Caco-2 (cell line): ENCODE data around the gene SPOCK1. TPM values are rescaled to one million over a fixed set of nuclear protein-coding genes. Genes with fewer than 3 reads are reported as not detected.
"Not testable (repeated sequence)": the region's sequence is repeated elsewhere in the genome, so short reads cannot be mapped to it uniquely, and the experiment has no call there.

Source experiments
- BruUV-seq: library from RNA; stranded (reverse); fragments of 400-500 nt; replicated peaks from 2 replicates; lab custom pipeline; 2021; lab: Mats Ljungman, UMichigan
- CTCF ChIA-PET: fragments of 300-600 bp; sonication (Branson Sonifier 250); formaldehyde crosslinking; loops from one replicate; lab custom pipeline; 2022; ENCODE audit warnings: antibody characterized with exemption; lab: Charles Lee
- POLR2A ChIA-PET: fragments of 300-600 bp; sonication (Branson Sonifier 250); formaldehyde crosslinking; loops from one replicate; lab custom pipeline; 2022; ENCODE audit warnings: antibody characterized with exemption; lab: Charles Lee
- DNase-seq, 2 experiments: peaks; one replicate each; pipeline versions ENCODE4 v3.0.0 to v3.0.0-alpha.2; 2020 to 2022
- H3K27me3 ChIP-seq: replicated peaks from 2 replicates; pipeline ENCODE4 v1.6.0; 2011; ENCODE audit warnings: low read length; ENCODE audit not compliant: control insufficient read depth, insufficient read depth
- H3K36me3 ChIP-seq: 2 replicates; pipeline ENCODE4 v1.5.1; 2011; ENCODE audit warnings: low read length; ENCODE audit not compliant: control insufficient read depth, insufficient read depth
- H3K4me1 ChIP-seq: fragments of 250-450 bp; sonication (Bioruptor Pico); 2 replicates; pipeline ENCODE4 v1.5.1; 2020; ENCODE audit warnings: mild to moderate bottlenecking
- H3K4me3 ChIP-seq: 2 replicates; pipeline ENCODE4 v1.5.1; 2011; ENCODE audit warnings: low read depth, mild to moderate bottlenecking, control low read depth, low read length
- H3K9me3 ChIP-seq: fragments of 250-450 bp; sonication (Bioruptor Pico); 2 replicates; pipeline ENCODE4 v1.5.1; 2020; ENCODE audit warnings: mild to moderate bottlenecking, moderate library complexity
- H3K27ac Mint-ChIP-seq: one replicate; pipeline ENCODE4 v1.8.0; 2022; ENCODE audit warnings: mixed read lengths; ENCODE audit not compliant: unreplicated experiment
- H3K27me3 Mint-ChIP-seq: one replicate; pipeline ENCODE4 v1.8.0; 2022; ENCODE audit warnings: mixed read lengths; ENCODE audit not compliant: insufficient read depth, unreplicated experiment
- H3K36me3 Mint-ChIP-seq: one replicate; pipeline ENCODE4 v1.8.0; 2022; ENCODE audit warnings: mild to moderate bottlenecking, mixed read lengths; ENCODE audit not compliant: insufficient read depth, unreplicated experiment
- H3K4me1 Mint-ChIP-seq: one replicate; pipeline ENCODE4 v1.8.0; 2022; ENCODE audit warnings: low read depth, mixed read lengths; ENCODE audit not compliant: unreplicated experiment
- H3K4me3 Mint-ChIP-seq: one replicate; pipeline ENCODE4 v1.8.0; 2022; ENCODE audit warnings: mild to moderate bottlenecking, moderate library complexity, mixed read lengths; ENCODE audit not compliant: unreplicated experiment
- H3K9me3 Mint-ChIP-seq: one replicate; pipeline ENCODE4 v1.8.0; 2022; ENCODE audit warnings: mixed read lengths; ENCODE audit not compliant: unreplicated experiment
- intact Hi-C: fragments of 100-400 bp; cut with micrococcal nuclease; formaldehyde crosslinking; loops from one replicate; pipeline ENCODE4 v1.10.0; 2022; ENCODE audit not compliant: unreplicated experiment
- total RNA-seq: library from RNA; stranded (reverse); gene quantifications from 2 replicates; pipeline ENCODE4 v1.2.3, GENCODE V29; 2022
- TF ChIP-seq, protein P1 (sequence below), 2 experiments: fragments of 200-600 bp in 1 of 2; IDR thresholded peaks; 1 replicate in 1 of 2; 2 replicates in 1 of 2; pipeline versions ENCODE4 v1.5.1 to v1.8.0; 2011 to 2022; ENCODE audit warnings: antibody characterized with exemption in 1 of 2, control low read depth in 1 of 2, inconsistent platforms in 1 of 2, low read depth in 1 of 2, low read length in 1 of 2, mild to moderate bottlenecking in 1 of 2, moderate library complexity in 1 of 2; ENCODE audit not compliant: insufficient read depth in 1 of 2, severe bottlenecking in 1 of 2, unreplicated experiment in 1 of 2

Gene SPOCK1
- total RNA-seq, 1 experiment from 2014 or later = not detected

DNA sequence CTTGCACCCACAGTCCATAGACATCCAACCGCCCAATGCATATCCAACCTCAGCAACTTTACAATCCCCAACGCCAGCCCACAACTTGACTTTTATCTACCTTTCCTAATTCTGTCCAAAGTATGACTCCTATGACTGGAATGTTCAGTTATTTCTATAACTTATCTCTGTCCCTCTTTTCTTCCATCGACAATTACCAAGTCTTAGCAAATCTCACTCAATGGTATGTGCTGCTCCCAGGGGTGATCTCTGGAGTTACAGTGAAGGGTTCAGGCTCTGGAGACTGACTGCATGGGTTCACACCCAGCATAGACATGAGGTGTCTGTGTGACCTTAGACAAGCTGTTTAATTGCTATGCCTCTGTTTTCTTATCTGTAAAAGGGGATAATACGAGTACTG lies 106.9 kb downstream of the SPOCK1 start:
- H3K36me3 ChIP-seq = no peaks in the 10 kb centered on the region
- TF ChIP-seq, protein P1, sequence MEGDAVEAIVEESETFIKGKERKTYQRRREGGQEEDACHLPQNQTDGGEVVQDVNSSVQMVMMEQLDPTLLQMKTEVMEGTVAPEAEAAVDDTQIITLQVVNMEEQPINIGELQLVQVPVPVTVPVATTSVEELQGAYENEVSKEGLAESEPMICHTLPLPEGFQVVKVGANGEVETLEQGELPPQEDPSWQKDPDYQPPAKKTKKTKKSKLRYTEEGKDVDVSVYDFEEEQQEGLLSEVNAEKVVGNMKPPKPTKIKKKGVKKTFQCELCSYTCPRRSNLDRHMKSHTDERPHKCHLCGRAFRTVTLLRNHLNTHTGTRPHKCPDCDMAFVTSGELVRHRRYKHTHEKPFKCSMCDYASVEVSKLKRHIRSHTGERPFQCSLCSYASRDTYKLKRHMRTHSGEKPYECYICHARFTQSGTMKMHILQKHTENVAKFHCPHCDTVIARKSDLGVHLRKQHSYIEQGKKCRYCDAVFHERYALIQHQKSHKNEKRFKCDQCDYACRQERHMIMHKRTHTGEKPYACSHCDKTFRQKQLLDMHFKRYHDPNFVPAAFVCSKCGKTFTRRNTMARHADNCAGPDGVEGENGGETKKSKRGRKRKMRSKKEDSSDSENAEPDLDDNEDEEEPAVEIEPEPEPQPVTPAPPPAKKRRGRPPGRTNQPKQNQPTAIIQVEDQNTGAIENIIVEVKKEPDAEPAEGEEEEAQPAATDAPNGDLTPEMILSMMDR (IDR thresholded peaks at IDR 0.05; ENCODE audit: insufficient read depth in 1 of 2, low read depth in 1 of 2, low read length in 1 of 2, severe bottlenecking in 1 of 2, unreplicated experiment in 1 of 2) = no peak
- H3K4me3 ChIP-seq = no peak overlapping the region
- Mint-ChIP-seq H3K4me1 (no peaks in the 10 kb centered on the region), H3K27me3 (peaks cover 5% of the 10 kb centered on the region), H3K4me3 (no peak overlapping the region), H3K36me3 (no peaks in the 10 kb centered on the region), H3K27ac (no peak overlapping the region), H3K9me3 (no peaks in the 10 kb centered on the region)
- POLR2A ChIA-PET = no interaction called here
- H3K4me1 ChIP-seq = no peaks in the 10 kb centered on the region
- CTCF ChIA-PET = no interaction called here
- DNase-seq = no peak
- H3K9me3 ChIP-seq = no peaks in the 10 kb centered on the region
- no peaks in the 10 kb centered on the region for H3K27me3 ChIP-seq
- intact Hi-C loops = no loop called here
- BruUV-seq = no TSS peak

DNA sequence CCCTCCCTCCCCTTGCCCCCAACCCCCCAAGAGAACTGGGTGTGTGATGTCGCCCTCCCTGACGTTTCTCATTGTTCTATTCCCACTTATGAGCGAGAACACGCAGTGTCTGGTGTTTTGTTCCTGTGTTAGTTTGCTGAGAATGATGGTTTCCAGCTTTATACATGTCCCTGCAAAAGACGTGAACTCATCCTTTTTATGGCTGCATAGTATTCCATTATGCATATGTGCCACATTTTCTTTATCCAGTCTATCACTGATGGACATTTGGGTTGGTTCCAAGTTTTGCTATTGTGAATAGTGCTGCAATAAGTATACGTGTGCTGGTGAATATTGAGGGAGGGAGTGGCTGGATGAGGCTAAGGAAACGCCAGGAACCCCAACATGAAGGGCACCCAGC lies 108.1 kb downstream of the SPOCK1 start:
- H3K9me3 Mint-ChIP-seq, H3K27me3 ChIP-seq, H3K36me3 Mint-ChIP-seq, H3K4me3 ChIP-seq, H3K4me1 ChIP-seq, H3K27me3 Mint-ChIP-seq, H3K9me3 ChIP-seq, H3K4me1 Mint-ChIP-seq, H3K27ac Mint-ChIP-seq, DNase-seq, H3K36me3 ChIP-seq, CTCF ChIA-PET, H3K4me3 Mint-ChIP-seq, intact Hi-C loops, BruUV-seq, POLR2A ChIA-PET: not testable (repeated sequence)

GRCh38 chr5:137389042-137389441 lies 110.1 kb downstream of the SPOCK1 start:
- CTCF ChIA-PET = no interaction called here

More at GRCh38 chr5:137389042-137389441, 110.1 kb downstream of the SPOCK1 start:
- no peaks in the 10 kb centered on the region for H3K27me3 ChIP-seq
- BruUV-seq = no TSS peak
- no peaks in the 10 kb centered on the region for H3K36me3 ChIP-seq
- no peaks in the 10 kb centered on the region for H3K4me1 Mint-ChIP-seq
- no peaks in the 10 kb centered on the region for H3K4me1 ChIP-seq
- no peak for DNase-seq
- peaks cover 5% of the 10 kb centered on the region for H3K27me3 Mint-ChIP-seq
- POLR2A ChIA-PET = no interaction called here
- H3K9me3 Mint-ChIP-seq = no peaks in the 10 kb centered on the region
- no peak overlapping the region for H3K4me3 ChIP-seq
- no peak overlapping the region for H3K27ac Mint-ChIP-seq
- TF ChIP-seq, protein P1 (IDR thresholded peaks at IDR 0.05; ENCODE audit: insufficient read depth in 1 of 2, low read depth in 1 of 2, low read length in 1 of 2, severe bottlenecking in 1 of 2, unreplicated experiment in 1 of 2) = no peak
- H3K4me3 Mint-ChIP-seq = no peak overlapping the region
- no peaks in the 10 kb centered on the region for H3K36me3 Mint-ChIP-seq
- H3K9me3 ChIP-seq = no peaks in the 10 kb centered on the region
- intact Hi-C loops = no loop called here
